Measurements from ENCODE around the gene SEMA3G.

Gene SEMA3G

GRCh38 chr3:52398670-52399081 is 46.2 kb downstream of the SEMA3G start:
- Histone ChIP-seq H3K4me1 (ENCODE audit: control insufficient read depth in 1 of 2, insufficient read depth in 1 of 2, low read depth in 1 of 2, low read length in 1 of 2) (no peaks in the 10 kb centered on the region), H3K4me3 (ENCODE audit: low read depth in 1 of 2, low read length in 1 of 2) (no peak overlapping the region), H3K27ac (no peak overlapping the region), H3K36me3 (peaks cover 98% of the 10 kb centered on the region), H3K27me3 (no peaks in the 10 kb centered on the region), H3K9me3 (no peaks in the 10 kb centered on the region)
- no peak for TF ChIP-seq CTCF (IDR thresholded peaks at IDR 0.05)

- Histone ChIP-seq H3K4me1 (ENCODE audit: control insufficient read depth in 1 of 2, insufficient read depth in 1 of 2, low read depth in 1 of 2, low read length in 1 of 2) (no peaks in the 10 kb centered on the region), H3K27me3 (no peaks in the 10 kb centered on the region), H3K4me3 (ENCODE audit: low read depth in 1 of 2, low read length in 1 of 2) (no peak overlapping the region), H3K36me3 (peaks cover 98% of the 10 kb centered on the region), H3K9me3 (no peaks in the 10 kb centered on the region), H3K27ac (no peak overlapping the region)
- TF ChIP-seq CTCF (IDR thresholded peaks at IDR 0.05): no peak
Measured at GRCh38 chr3:52397676-52398399, 47.1 kb downstream of the SEMA3G start.

- Histone ChIP-seq H3K36me3 (peaks cover 98% of the 10 kb centered on the region), H3K27me3 (no peaks in the 10 kb centered on the region), H3K27ac (no peak overlapping the region), H3K4me3 (ENCODE audit: low read depth in 1 of 2, low read length in 1 of 2) (no peak overlapping the region), H3K4me1 (ENCODE audit: control insufficient read depth in 1 of 2, insufficient read depth in 1 of 2, low read depth in 1 of 2, low read length in 1 of 2) (no peaks in the 10 kb centered on the region), H3K9me3 (no peaks in the 10 kb centered on the region)
- TF ChIP-seq CTCF (IDR thresholded peaks at IDR 0.05): no peak
Measured at GRCh38 chr3:52396907-52397591, 47.9 kb downstream of the SEMA3G start.

GRCh38 chr3:52396011-52396906 is 48.6 kb downstream of the SEMA3G start:
- Histone ChIP-seq H3K27me3 (no peaks in the 10 kb centered on the region), H3K4me3 (ENCODE audit: low read depth in 1 of 2, low read length in 1 of 2) (no peak overlapping the region), H3K9me3 (no peaks in the 10 kb centered on the region), H3K4me1 (ENCODE audit: control insufficient read depth in 1 of 2, insufficient read depth in 1 of 2, low read depth in 1 of 2, low read length in 1 of 2) (no peaks in the 10 kb centered on the region), H3K36me3 (peaks cover 98% of the 10 kb centered on the region), H3K27ac (no peak overlapping the region)
- TF ChIP-seq CTCF (IDR thresholded peaks at IDR 0.05): no peak

- no peak for TF ChIP-seq CTCF (IDR thresholded peaks at IDR 0.05)
- no peaks in the 10 kb centered on the region for H3K27me3 ChIP-seq
- no peaks in the 10 kb centered on the region for H3K9me3 ChIP-seq
- H3K27ac ChIP-seq: no peak overlapping the region
- H3K4me3 ChIP-seq (ENCODE audit: low read depth in 1 of 2, low read length in 1 of 2): no peak overlapping the region
- H3K36me3 ChIP-seq: peaks cover 98% of the 10 kb centered on the region
- H3K4me1 ChIP-seq (ENCODE audit: control insufficient read depth in 1 of 2, insufficient read depth in 1 of 2, low read depth in 1 of 2, low read length in 1 of 2): no peaks in the 10 kb centered on the region
Measured at GRCh38 chr3:52395503-52395865, 49.4 kb downstream of the SEMA3G start.
